Smooth muscle cell of the coronary artery (primary cell): ENCODE measurements around the gene AATF. TPM values are rescaled to one million over a fixed set of nuclear protein-coding genes. Genes with fewer than 3 reads are reported as not detected.

Experiments used
- total RNA-seq: library from RNA; depleted of rRNA; stranded (reverse); fragments of >200 nt; gene quantifications from 2 replicates; pipeline ENCODE4 v1.2.3, GENCODE V29; 2014; ENCODE audit warnings: low replicate concordance

Gene AATF, protein sequence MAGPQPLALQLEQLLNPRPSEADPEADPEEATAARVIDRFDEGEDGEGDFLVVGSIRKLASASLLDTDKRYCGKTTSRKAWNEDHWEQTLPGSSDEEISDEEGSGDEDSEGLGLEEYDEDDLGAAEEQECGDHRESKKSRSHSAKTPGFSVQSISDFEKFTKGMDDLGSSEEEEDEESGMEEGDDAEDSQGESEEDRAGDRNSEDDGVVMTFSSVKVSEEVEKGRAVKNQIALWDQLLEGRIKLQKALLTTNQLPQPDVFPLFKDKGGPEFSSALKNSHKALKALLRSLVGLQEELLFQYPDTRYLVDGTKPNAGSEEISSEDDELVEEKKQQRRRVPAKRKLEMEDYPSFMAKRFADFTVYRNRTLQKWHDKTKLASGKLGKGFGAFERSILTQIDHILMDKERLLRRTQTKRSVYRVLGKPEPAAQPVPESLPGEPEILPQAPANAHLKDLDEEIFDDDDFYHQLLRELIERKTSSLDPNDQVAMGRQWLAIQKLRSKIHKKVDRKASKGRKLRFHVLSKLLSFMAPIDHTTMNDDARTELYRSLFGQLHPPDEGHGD
- 25.0 and 35.8 TPM in 2 replicates for total RNA-seq

DNA sequence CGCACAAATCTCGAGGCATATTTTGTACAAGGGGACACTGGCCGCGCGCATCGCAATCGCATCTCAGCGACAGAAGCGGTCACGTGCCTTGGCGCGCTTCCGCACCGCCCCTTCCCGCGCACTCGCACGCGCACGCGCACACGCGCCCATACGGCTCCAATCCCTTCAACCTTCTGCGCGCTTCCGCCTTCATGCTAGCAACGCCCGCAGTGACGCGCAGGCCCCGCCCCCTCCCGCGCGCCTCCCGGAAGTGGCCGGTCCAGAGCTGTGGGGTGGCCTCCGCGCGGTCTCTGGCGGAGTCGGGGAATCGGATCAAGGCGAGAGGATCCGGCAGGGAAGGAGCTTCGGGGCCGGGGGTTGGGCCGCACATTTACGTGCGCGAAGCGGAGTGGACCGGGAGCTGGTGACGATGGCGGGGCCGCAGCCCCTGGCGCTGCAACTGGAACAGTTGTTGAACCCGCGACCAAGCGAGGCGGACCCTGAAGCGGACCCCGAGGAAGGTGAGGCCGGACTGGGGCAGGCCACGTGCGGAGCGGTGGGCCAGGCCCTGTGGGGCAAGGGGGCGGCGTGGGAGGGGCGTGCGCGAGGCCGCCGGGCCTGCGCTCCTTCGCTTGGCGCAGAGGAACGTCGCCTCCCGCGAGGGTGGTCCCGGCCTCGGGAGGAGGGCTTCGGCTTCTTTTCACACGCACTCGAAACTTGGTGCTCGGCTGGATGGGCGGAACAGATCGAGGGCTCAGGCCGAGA lies at the start of gene AATF:
Gene AATF (plus strand): TSS at position 238 of the 744 bp plus-strand sequence. CDS start 172 bp downstream, at position 410.

DNA sequence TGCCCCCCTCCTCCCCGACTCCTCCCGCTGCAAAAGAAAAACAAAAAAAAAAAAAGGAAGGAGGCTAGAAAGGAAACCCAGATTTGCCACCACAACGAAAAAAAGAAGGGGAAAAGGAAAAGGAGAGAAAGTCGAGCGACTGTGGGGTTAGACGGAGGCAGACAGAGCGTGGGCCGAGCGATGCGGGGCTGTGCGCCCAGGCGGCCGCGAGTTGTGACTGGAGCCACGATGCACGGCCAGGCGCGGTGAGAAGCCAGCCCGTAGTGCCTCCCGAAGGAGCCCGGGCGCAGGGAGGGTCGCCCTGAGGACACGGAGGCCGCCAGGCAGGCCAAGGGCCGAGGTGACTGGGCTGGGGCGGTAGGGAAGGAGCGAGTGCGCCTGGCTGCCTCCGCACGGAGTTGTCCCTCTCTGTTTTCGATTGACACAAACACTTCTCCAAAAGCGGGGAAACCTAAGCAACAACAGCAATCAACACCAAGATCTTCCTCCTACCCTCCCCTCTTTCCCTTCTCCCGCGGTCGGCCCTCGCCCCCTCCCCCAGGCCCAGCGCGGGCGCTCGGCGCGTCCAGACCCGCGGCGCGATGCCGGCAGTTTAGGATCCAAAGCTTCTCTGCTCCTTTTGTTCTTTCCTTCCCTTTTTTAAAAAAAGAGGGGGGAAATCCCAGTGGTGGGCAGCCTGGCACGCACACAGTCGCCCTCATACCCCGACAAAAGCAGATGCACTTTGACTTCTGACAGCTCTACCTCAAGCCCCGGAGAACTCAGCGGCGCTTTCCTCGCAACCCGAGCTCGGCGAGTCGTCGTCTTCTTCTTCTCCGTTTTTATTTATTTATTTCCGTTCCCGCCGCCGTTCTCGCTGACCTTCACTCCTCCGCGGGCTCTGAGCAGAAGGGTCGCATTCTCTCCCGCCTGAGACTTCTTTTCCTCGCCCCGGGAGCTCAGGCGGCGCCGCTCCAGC lies 11.5 kb upstream of the AATF start, which contains the start of gene LHX1:
Gene LHX1 (plus strand): TSS at position 475 of the 958 bp plus-strand sequence. CDS start 723 bp downstream, outside the sequence.

Other genes starting within 250 kb of the AATF start
- not detected in 2 replicates for gene LHX1, start 11.5 kb upstream of the AATF start, total RNA-seq